ENCODE data around the gene TPM1.

The TPM1 gene

GRCh38 chr15:63054985-63055384, 12.4 kb downstream of the TPM1 start:
- DNase-seq (ENCODE audit: low read depth, low spot score) = no peak

- peak; percentile 10 for DNase-seq (ENCODE audit: low read depth, low spot score)
Measured at GRCh38 chr15:63056829-63057228, 14.3 kb downstream of the TPM1 start.

- peak; percentile 6 for DNase-seq (ENCODE audit: low read depth, low spot score)
Measured at GRCh38 chr15:63057468-63058345, 15.2 kb downstream of the TPM1 start.

- DNase-seq (ENCODE audit: low read depth, low spot score) = no peak
Measured at GRCh38 chr15:63059075-63059474, 16.5 kb downstream of the TPM1 start.

GRCh38 chr15:63059573-63060216, 17.1 kb downstream of the TPM1 start:
- peak; percentile 6 for DNase-seq (ENCODE audit: low read depth, low spot score)

DNA sequence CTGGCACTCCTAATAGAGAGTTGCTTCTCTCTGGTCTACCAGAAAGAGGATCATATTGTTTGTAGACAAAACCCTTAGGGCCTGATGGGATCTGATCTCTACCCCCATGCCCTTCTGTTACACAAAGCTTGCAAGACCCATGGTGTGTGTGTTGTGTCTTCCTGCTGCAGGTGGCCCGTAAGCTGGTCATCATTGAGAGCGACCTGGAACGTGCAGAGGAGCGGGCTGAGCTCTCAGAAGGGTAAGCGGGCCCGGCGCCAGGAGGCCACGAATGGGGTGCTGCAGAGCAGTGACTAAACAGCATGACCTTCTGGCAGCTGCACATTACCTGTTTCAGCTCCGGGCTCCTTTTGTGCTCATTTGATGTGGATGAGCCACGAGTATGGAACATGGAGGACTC, 18.2 kb downstream of the TPM1 start:
- DNase-seq (ENCODE audit: low read depth, low spot score) = peak; percentile 14

DNA sequence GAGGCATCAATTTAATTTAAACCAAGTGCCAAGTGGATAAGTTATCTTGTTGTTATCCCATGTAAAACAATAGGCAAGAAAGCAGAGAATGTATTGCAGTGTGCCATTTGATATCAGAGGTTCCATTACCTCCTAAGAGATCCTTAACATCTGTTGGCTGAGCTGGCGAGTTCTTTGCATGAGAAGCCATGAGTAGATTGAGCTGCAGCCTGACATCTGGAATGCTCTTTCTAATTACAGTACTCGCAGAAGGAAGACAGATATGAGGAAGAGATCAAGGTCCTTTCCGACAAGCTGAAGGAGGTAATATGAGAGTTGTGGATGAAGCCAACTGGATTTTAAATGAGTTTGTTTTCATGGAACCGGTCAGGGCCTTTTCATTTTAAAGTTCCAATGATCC, 19.4 kb downstream of the TPM1 start:
- DNase-seq (ENCODE audit: low read depth, low spot score) = no peak

DNA sequence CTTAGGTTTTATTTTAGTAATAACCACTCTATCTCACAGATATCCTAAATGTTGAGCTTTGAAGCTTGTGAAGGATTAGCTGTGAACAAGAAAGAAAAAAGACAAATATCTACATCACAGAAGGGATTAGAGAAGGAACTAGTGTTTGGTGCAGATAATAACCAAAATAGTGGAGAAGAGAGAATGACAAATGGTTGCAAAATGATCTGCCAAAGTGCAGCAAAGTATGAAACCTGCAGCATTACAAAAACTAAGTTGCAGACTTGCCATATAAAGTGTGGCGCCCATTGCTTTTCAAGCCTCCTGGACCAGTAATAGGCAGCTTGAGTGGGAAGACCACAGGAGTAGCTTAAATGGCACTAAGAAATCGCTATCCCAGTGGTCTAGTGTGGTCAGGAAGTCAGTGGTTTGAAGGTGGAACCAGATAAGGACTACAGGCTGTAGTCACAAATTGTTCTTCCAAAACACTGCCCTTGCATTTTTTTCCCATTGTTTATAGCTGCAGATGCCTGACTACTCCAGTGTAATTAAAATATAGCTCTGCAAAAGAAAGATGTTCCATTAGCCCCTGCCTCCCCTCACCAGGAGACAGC, 20.7 kb downstream of the TPM1 start:
- DNase-seq (ENCODE audit: low read depth, low spot score) = no peak

- no peak for DNase-seq (ENCODE audit: low read depth, low spot score)
Measured at GRCh38 chr15:63063877-63064409, 21.4 kb downstream of the TPM1 start.

DNA sequence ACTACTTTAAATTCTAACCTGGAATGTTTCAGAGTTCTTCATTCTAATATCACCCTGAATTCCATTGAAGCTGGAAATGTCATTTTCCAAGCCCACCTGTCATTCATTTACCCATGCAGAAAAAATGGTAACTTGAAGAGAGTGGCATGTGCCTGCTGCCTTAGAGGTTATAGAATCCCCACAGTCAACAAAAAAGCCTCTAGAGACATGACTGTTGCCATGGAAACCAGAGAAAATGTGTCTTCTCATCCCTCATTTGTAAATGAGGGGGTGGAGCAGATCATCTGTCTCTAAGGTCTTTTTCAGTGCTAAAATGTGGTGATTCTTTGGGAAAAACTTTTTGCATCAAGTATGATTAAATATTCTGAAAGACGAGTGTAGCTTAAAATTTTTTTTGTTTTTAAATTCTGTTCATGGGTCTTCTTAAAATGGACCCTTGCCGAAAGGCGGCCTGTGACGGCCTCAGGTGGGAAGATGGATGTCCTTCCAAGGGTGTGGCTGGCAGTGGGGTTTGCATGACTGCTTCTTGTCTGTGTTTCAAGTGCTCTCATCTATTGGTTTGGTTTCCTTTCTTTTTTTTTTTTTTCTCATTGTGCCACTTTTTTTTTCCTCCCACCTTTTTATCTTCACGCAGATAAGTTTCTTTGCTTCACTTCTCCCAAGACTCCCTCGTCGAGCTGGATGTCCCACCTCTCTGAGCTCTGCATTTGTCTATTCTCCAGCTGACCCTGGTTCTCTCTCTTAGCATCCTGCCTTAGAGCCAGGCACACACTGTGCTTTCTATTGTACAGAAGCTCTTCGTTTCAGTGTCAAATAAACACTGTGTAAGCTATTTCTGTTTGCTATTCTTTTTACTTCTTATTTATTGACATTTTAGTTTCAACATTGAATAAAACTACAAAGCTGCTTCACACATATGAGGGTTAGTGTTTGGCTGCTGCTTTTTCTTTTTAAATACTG, 23.0 kb downstream of the TPM1 start:
- peak; percentile 31 for DNase-seq (ENCODE audit: low read depth, low spot score)

DNA sequence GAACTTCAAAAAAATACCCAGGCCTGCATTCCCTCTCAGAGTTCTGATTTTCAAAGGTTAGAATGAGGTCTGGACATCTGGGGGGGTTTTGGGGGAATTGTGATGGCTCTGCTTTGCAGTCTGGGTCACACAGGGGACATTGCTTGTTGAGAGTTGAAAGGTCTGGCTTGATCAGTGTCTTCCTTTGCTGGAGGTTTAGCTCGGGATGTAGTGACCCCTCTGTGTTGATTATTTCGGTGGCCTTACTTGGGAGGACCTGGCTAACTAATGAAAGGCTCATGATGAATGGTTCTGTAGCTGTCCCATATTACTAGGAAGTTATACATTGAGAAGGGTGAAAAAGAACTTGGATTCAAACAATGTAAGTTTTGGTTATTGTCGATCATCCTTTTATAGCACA, 23.7 kb downstream of the TPM1 start:
- no peak for DNase-seq (ENCODE audit: low read depth, low spot score)

DNA sequence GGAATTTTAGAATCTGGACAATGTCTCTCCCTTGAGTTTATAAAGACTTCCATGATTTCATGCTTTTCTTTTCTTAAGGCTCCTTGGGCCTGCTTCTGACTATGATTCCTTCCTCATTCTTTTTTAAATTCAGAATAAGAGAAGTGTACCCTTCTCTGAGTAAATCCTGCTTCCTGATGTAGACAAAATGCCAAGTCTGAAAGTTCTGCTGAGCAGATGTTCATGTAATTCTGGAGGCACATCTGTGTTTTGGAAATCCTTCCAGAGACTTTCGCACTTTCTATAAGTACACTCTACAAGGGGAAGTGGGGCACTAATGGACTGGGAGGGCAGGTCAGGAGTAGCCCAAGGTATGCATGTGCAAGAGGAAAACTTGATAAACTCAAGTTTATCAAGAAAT, 24.8 kb downstream of the TPM1 start:
- no peak for DNase-seq (ENCODE audit: low read depth, low spot score)

DNA sequence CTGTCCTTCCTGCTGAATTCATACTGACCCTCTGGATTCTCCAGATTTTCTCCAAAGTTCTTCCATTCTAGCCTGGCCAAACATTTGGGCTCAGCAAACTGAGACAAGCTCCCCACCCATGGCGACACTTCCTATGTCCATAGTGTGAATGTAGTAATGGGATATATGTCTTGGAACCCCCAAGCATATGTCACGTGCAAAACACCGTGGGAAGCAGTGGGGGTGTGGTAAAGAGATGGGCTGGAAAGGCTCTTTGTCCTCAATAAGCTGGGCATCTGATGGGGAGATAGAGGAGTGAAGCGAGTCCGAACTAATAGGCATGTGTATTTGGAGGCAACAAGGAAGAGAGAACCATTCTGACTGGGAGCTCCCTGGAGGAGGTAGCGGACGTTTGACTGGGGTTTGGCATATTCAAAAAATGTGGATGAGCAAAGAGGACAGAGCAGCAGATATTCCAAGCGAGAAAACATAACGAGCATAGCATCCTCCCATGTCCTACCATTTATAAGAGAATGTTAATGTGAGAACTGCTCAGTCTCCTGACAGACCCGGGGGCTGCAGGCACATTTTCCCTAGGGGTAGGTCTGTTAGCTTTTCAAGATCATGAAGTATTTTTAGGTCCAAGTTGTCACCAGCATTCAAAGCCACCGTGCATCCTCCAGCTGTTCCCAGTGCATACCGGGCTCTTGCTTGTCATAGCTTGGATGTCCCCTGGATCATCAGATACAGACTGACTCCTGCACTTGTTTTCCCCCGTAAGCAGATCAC, 25.6 kb downstream of the TPM1 start:
- DNase-seq (ENCODE audit: low read depth, low spot score) = no peak

DNA sequence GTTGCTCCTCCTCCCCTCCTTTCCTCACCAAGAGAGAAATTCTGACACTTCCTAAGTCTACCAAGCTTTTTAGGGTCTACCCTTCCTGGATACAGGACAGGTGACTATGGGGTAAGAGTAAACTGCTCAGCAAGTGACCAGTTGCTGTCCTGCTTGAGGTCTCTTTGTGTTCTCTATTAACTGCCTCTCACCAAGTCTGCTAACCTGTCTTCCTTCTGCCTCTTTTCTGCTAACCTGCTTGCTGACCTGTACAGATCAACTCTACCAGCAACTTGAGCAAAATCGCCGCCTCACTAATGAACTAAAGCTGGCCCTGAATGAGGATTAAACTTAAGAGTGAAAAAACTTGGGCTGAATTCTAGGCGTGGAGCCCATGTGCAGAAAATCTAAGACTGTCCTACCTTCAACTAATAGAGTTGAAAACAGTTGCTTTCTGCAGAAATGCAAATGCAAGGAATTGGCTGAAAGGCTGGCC, 27.1 kb downstream of the TPM1 start:
- DNase-seq (ENCODE audit: low read depth, low spot score) = no peak

- no peak for DNase-seq (ENCODE audit: low read depth, low spot score)
Measured at GRCh38 chr15:63070681-63071129, 28.2 kb downstream of the TPM1 start.

DNA sequence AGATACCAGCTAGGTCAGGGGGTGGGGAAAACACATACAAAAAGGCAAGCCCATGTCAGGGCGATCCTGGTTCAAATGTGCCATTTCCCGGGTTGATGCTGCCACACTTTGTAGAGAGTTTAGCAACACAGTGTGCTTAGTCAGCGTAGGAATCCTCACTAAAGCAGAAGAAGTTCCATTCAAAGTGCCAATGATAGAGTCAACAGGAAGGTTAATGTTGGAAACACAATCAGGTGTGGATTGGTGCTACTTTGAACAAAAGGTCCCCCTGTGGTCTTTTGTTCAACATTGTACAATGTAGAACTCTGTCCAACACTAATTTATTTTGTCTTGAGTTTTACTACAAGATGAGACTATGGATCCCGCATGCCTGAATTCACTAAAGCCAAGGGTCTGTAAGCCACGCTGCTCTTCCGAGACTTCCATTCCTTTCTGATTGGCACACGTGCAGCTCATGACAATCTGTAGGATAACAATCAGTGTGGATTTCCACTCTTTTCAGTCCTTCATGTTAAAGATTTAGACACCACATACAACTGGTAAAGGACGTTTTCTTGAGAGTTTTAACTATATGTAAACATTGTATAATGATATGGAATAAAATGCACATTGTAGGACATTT, 28.9 kb downstream of the TPM1 start:
- no peak for DNase-seq (ENCODE audit: low read depth, low spot score)

GRCh38 chr15:63072023-63072650, 29.6 kb downstream of the TPM1 start:
- no peak for DNase-seq (ENCODE audit: low read depth, low spot score)

GRCh38 chr15:63072809-63073277, 30.3 kb downstream of the TPM1 start:
- no peak for DNase-seq (ENCODE audit: low read depth, low spot score)

GRCh38 chr15:63073497-63074172, 31.1 kb downstream of the TPM1 start:
- no peak for DNase-seq (ENCODE audit: low read depth, low spot score)
